ENCODE data around the gene TTC7B. TPM values are rescaled to one million over a fixed set of nuclear protein-coding genes. Genes with fewer than 3 reads are reported as not detected.

The TTC7B gene
- total RNA-seq, 4 donors from 2014 or later: 0.18 to 53.6 (median 11.2) TPM

DNA sequence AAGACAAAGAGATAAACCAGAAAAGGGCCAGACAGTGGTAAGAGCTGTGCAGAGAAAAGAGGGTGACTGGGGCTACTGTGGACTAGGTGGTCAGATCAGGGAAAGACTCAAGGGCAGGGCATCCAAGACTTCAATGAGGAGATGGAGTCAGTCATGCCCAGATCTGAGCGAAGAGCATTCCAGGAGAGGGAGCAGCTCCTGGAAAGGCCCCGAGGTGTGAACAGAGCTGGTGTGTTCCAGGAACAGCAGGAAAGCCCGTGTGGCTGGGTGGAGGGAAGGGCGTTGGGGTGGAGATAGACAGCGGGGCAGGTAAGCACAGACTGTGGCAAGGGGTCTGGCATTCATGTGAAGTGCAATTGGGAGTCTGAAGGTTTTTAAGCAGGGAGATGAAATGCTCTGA lies 16.8 kb downstream of the TTC7B start:
- DNase-seq: no peak
- Histone ChIP-seq H3K27me3 (no peaks in the 10 kb centered on the region), H3K9me3 (no peaks in the 10 kb centered on the region), H3K4me1 (no peaks in the 10 kb centered on the region), H3K4me3 (no peak overlapping the region), H3K27ac (no peak overlapping the region), H3K36me3 (no peaks in the 10 kb centered on the region)
- TF ChIP-seq, protein P1, sequence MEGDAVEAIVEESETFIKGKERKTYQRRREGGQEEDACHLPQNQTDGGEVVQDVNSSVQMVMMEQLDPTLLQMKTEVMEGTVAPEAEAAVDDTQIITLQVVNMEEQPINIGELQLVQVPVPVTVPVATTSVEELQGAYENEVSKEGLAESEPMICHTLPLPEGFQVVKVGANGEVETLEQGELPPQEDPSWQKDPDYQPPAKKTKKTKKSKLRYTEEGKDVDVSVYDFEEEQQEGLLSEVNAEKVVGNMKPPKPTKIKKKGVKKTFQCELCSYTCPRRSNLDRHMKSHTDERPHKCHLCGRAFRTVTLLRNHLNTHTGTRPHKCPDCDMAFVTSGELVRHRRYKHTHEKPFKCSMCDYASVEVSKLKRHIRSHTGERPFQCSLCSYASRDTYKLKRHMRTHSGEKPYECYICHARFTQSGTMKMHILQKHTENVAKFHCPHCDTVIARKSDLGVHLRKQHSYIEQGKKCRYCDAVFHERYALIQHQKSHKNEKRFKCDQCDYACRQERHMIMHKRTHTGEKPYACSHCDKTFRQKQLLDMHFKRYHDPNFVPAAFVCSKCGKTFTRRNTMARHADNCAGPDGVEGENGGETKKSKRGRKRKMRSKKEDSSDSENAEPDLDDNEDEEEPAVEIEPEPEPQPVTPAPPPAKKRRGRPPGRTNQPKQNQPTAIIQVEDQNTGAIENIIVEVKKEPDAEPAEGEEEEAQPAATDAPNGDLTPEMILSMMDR (IDR thresholded peaks at IDR 0.05): no peak
- TF ChIP-seq POLR2A (IDR thresholded peaks at IDR 0.05): no peak

DNA sequence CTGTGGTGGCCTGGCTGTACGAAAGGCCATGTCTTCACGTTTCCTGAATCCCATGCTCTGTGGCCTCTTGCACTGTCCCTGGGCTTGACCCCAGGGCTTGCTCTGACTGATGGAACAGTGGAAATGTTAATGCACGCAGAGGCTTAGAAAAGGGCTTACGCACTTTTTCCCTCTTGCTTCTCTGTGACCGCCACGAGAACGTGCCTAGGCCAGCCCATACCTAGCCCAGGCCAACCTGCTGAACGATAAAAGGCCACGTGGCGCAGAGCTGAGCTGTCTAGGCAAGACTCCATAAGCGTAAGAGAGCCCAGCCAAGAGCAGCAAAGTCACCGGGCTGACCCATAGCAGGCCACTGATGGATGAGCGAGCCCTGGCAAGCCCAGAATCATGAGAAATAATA lies 18.3 kb downstream of the TTC7B start:
- TF ChIP-seq POLR2A (IDR thresholded peaks at IDR 0.05): no peak
- TF ChIP-seq, protein P1 (IDR thresholded peaks at IDR 0.05): no peak
- H3K9me3 ChIP-seq: no peaks in the 10 kb centered on the region
- H3K27me3 ChIP-seq: no peaks in the 10 kb centered on the region
- no peak overlapping the region for H3K27ac ChIP-seq
- H3K4me1 ChIP-seq: no peaks in the 10 kb centered on the region
- no peak for DNase-seq
- H3K36me3 ChIP-seq: no peaks in the 10 kb centered on the region
- no peak overlapping the region for H3K4me3 ChIP-seq

DNA sequence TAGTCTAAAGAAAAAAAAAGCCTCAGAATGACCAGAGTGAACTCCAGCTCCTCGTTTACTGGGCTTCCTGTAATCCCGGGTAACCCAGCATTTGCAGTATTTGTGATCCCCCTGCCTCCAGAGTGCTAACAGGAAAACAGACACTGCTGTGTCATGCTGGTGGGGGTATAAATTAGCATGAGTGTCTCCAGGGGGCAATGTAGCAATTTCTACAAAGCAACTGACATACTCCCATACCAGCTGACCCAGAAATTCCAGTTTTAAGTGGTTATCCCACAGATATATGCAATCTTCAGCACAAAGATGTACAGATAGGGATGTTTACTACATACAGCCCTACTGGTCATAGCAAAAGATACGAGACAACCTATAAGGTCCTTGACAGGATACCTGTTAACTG lies 18.8 kb downstream of the TTC7B start:
- Histone ChIP-seq H3K36me3 (no peaks in the 10 kb centered on the region), H3K27me3 (no peaks in the 10 kb centered on the region), H3K4me1 (no peaks in the 10 kb centered on the region), H3K4me3 (no peak overlapping the region), H3K27ac (no peak overlapping the region), H3K9me3 (no peaks in the 10 kb centered on the region)
- no peak for DNase-seq
- no peak for TF ChIP-seq POLR2A (IDR thresholded peaks at IDR 0.05)
- TF ChIP-seq, protein P1 (IDR thresholded peaks at IDR 0.05): no peak

DNA sequence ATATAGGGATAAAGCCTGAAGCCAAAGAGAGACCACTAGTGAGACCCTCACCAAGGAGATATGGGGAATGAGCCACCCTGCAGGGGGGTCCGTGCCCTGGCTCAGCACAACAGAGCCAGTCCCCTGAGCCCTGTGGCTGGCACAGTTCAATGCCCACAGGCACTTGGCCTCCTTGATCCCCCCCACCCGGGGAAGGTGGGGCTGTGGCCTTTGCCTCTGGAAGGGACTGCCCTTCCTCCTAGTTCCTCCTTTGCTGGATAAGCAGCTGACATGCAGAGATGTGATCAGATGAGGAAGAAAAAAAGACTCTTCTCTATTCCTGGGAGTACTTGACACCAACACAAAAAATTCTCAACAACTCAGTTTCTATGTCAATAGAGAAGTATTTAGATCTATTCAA lies 19.9 kb downstream of the TTC7B start:
- DNase-seq: no peak
- H3K4me1 ChIP-seq: no peaks in the 10 kb centered on the region
- H3K27ac ChIP-seq: no peak overlapping the region
- H3K27me3 ChIP-seq: no peaks in the 10 kb centered on the region
- no peak overlapping the region for H3K4me3 ChIP-seq
- H3K36me3 ChIP-seq: no peaks in the 10 kb centered on the region
- TF ChIP-seq, protein P1 (IDR thresholded peaks at IDR 0.05): no peak
- TF ChIP-seq POLR2A (IDR thresholded peaks at IDR 0.05): no peak
- no peaks in the 10 kb centered on the region for H3K9me3 ChIP-seq

DNA sequence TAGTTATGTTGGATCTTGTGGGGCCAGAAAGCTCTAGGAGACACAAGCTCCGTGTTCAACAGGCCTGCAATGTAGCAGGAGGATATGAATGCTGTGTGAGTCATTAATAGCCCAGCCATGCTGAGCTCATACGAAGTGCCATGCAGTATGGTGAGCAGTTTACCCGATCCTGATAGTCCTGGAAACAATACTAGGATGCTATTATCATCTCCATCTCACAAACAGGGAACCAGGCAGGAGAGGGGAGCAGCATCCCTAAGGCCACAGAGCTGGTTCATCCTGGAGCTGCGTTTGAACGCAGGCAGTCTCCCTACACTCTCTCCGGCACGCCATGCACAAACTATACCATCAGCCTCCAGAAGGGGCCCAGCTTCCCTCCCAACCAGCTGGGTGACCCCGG lies 20.5 kb downstream of the TTC7B start:
- Histone ChIP-seq H3K4me1 (no peaks in the 10 kb centered on the region), H3K4me3 (no peak overlapping the region)

More for the DNA sequence above, 20.5 kb downstream of the TTC7B start:
- Histone ChIP-seq H3K27ac (no peak overlapping the region), H3K9me3 (no peaks in the 10 kb centered on the region), H3K27me3 (no peaks in the 10 kb centered on the region), H3K36me3 (no peaks in the 10 kb centered on the region)
- TF ChIP-seq, protein P1 (IDR thresholded peaks at IDR 0.05): no peak
- TF ChIP-seq POLR2A (IDR thresholded peaks at IDR 0.05): no peak
- no peak for DNase-seq

Data from Peyer's patch (tissue), 4 donors.